NK-92 (cell line): ENCODE data around the gene HECTD3.

Experiments
- DNase-seq: peaks from one replicate; lab custom pipeline; 2025; ENCODE audit not compliant: unreplicated experiment; lab: John Stamatoyannopoulos, UW

HECTD3 gene

DNA sequence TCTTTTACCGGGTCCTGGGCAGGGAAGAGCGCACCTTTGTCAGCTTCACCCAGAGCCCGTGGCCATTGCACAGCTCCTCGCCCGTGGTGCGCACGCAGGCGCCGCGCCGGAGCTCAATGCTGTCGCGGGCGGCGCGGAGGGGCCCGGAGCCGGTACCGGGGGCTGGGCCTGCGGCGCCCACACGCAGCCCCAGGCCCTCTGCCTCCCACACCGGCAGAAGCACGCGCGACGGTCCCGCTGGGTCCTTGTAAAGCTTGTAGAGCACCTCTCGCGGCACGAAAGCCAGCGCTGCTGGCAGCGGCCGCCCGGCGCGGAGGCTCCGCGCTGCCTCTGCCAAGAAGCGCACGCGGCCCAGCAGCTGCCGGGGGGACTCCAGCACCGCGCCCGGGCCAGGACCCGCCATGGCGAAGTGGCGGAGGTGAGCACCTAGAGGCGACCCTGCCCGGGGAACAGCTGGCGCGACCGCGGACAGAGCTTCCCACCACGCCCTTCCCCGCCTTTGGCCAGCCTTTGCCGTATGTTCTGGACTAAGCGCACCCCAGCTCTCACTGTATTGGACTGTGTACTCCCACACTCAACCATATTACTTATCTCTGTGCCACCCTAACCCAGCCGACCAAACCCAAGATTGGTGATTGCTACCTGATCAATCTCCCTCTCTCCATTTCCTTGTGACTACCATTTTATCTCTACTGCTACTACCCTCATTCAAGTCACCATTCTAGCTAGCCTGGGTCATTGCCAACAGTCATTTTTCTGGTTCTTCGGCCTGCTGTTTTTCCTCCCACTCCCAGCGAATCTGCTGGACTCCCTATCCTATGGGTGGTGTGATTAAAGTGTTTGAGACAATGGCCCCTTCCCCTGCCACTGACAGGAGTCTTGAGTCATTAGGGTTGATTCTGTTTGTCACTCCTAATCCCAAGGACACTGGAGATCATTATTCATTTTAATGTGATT lies at the start of gene HECTD3:
Gene HECTD3 (minus strand): TSS at position 470 of the 957 bp plus-strand sequence. CDS start 67 bp downstream, at position 403.
- no peak for DNase-seq

DNA sequence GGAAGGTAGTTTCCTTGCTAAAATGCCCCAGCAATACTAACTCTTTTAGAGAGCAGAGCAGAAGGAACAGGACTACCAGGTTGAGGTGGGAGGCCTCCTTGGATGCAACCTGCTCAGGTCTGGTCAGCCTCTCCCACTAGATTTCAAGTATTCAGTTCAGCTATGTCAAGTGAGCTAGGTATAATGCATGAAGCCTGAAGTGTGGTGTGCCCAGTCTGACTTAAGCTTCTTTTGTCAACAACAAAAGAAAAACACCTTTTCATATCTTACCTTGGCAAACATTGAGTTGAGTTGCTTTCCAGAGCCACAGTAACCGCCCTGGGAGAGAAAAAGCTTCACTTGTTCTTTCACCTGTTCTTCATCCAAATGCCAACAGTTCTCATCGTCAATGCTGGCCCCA lies 48.7 kb upstream of the HECTD3 start:
- no peak for DNase-seq

DNA sequence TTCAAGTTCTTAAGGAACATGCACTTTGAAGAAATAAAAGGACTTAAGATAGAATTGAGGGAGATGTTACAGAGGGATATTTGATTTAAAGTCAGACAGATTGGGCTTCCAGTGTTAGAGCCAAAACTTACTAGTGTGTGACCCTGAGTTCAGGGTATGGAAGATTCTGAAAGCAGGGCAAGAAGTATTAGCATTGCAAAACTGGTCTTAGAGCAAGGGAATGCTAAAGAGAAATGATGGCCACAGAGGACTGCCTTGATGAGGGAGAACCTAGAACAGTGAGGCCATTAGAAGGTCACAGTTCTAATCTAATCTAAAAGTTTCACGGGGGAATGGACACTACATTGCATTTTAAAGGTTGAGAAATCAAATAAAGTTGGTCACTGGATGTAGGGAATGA lies 46.4 kb upstream of the HECTD3 start:
- DNase-seq = no peak

- DNase-seq = no peak
These were observed 40.1 kb upstream of the HECTD3 start for GRCh38 chr1:45051005-45051772.

DNA sequence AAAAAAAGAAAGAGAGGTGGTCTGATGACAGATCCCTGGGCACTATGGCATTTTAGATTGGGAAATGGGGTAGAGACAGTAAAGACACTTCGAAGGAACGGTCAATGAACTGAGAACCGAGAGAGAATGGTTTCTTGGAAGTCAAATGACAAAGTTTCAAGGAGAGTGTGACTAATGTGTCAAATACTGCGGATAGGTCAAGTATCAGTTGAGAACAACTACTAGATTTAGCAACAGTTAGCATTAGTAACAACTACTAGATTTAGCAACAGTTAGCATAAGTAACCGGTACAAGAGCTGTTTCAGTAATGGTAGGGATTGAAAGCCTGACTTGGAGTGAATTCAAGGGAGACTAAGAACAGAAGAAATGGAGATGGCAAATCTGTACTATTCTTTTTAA lies 35.9 kb upstream of the HECTD3 start:
- DNase-seq = no peak

GRCh38 chr1:45044916-45045315 lies 33.8 kb upstream of the HECTD3 start:
- no peak for DNase-seq

DNA sequence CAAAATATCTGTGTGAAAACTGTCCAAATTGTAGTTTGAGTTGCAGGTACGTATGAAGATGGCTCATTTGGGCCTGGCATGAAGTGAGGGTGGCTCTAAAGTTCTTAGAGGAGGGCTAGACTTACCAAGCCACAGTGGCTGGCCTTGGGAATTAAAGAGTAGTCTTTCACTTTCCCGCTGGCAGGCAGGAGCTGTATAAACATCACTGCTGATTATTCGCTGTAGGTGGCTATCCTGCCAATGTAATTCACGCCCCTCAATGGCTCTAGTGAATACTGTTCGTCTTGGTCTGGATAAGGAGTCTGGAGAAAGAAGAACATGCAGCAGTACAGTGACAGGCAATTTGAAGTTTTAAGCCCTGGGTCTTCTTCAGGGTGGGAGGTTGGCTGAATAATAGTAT lies 32.0 kb upstream of the HECTD3 start:
- no peak for DNase-seq

DNA sequence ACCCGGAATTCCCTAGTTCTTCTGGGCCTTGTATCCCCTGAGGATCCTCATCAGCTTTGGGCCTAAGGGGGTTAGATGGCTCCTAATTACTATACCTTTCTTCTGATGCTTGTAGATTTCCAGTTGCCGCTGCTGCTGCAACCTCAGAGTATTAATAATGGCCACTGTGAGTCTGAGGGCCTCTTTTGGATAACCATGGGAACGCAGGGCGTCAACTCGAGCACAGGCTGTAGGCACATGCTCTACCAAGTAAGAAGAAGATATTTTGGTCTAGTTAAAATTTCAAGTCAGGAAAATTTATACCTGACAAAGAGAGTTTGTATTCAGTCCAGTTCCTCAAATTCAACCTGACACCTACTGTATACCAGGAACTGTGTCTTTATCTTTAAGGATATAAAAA lies 29.2 kb upstream of the HECTD3 start:
- no peak for DNase-seq

DNA sequence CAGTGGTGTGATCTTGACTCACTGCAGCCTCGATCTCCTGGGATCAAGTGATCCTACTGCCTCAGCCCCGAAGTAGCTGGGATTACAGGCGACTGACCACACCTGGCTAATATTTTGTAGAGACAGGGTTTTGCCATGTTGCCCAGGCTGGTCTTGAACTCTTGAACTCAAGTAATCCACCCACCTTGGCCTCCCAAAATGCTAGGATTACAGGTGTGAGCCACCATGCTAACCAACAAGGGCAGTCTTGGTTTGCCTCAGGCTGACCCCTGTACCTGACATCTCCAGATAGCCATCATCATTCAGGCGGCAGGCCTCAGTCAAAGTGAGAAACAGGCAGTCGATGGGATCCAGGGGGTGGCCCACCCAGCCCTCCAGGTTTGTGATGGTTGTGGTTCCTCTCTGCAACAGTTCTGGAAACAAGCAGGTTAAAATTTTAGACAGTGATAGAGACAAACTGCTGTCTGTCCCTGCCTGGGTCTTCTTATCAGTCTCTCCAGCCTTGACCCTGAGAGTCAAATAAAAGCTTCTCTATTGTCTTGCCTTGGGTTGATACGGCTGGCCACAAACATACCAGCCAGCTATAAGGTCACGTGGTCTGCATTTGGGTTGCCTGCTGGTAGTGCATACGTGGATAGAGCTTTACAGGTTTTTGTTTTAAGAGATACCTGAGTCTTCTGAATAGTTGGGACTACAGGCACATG lies 27.7 kb upstream of the HECTD3 start:
- no peak for DNase-seq

DNA sequence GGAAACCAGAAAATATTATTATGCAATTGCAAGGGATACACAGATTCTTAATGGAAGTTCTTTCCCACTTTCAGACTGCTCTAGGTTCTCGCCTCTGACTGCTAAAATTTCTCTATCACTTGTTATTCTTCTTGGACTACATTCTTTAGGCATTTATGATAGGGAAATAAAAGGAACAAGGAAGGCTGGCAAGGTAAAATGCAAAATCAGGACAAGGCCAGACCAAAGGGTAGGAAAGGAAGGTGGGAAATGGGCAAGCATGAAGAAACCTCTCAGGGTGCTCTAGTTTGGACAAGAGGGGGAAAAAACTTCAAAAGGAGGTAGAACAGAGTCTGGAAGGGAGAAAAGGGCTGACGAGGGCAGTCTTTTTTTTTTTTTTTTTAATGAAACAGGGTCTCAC lies 27.1 kb upstream of the HECTD3 start:
- DNase-seq = no peak

GRCh38 chr1:45037456-45037855 lies 26.3 kb upstream of the HECTD3 start:
- DNase-seq = no peak

DNA sequence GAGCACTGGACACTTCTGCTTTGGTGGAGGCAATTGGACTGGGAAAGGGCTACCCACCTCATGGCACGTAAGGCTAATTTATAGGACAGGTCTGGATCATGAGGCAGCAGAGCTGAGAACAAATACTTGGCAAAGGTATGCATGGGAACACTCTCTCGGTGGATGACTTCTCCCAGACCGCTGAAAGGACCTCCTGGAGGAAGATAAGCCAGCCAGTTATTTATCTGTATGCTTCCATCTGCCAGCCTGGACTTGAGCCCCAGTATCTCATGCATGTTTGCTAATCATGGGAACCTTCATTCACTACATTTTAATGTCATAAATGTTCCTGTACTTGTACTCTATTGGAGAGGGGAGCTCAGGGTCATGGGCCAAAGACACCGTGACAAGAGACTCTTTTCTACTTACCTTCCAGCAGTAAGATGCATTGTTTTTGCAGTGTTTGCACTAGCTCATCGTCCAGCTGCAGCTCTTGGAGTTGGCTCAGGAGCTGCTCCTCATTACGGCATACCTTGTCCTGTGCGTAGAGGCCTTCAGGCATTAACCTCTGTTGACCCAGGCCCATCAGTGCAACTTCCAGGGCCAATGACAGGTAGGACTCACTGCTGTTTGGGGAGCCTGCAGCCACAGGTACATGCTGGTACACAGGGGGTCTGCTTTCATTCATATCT lies 24.6 kb upstream of the HECTD3 start:
- no peak for DNase-seq

GRCh38 chr1:45033356-45033755 lies 22.2 kb upstream of the HECTD3 start:
- DNase-seq = no peak

DNA sequence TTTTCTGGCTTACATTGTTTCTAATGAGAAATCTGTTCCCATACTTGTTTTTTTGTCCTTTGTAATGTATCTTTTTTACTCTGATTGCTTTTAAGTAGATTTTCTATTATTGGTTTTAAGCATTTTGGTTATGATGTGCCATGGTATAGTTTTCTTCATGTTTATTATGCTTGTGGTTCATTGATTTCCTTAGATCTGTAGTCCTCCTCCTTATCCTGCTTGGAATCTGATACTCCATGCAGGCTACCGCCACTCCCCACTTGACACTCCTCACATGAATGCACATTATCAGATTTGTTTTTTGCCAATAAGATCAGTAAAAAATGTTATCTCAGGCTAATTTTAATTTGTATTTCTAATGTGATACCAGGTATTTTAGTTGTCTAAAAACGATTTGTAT lies 21.7 kb upstream of the HECTD3 start:
- DNase-seq = no peak

- DNase-seq = no peak
These were observed 15.3 kb upstream of the HECTD3 start for GRCh38 chr1:45026446-45026845.

DNA sequence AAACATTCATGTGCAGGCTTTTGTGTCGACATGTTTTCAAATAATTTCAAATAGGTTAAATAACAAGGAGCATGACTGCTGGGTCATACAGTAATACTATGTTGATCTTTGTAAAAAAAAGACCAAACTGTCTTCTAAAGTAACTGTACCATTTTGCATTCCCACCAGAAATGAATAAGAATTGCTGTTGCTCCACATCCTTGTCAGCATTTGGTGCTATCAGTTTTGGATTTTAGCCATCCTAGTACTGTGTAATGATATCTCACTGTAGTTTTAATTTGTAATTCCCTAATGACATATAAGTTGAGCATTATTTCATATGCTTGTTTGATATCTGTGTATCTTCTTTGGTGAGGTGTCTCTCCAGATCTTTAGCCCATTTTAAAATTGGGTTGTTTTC lies 12.5 kb upstream of the HECTD3 start:
- no peak for DNase-seq

DNA sequence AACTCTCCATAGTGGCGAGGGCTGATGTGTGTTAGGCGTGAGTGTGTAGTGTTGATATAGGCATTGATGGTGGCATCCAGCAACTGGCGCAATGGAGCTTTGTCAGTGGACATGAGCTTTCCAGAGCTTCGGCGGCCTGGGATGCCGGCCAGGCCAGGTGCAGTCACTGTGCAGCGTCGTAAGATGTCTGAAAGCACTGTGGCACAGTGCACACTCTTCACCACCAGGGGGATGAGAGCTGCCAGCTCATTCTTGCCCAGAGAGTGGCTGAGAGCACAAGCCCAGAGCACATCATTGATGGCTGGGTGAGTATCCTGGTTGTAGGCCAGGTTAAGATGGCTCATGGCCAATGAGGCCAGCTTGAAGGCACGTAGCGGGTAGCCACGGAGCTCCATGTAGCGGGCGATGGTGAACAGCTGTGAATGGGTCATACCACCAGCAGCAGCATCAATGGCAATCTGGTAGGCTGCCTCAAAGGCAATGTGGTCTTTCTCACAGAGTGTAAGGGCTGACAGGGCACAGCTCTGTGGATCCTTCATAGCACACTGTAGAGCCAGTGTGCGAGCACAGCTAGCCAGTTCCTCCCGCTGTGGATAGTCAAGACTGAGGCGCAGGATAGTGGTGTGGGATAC lies 7.6 kb upstream of the HECTD3 start:
- DNase-seq = no peak

DNA sequence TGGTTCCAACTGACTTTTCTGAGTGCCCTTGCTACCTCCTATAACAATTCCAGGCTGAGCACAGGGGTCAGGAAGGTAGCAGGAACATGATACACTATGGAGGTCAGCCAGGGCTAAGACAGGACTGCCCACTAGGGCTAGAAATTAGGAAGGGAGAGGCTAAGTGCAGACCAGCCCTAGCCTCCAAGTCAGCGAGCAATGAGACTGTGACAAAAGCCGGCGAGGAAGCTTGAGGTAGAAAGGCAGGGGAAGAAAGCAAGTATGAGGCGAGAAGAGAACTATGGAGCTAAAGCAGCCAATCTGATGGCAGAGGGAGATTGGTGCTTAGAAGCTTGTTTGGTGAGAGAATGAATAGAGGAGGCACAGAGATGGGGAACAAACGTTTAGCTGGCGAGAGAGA lies 5.6 kb upstream of the HECTD3 start:
- no peak for DNase-seq

GRCh38 chr1:45016090-45016697 lies 5.1 kb upstream of the HECTD3 start:
- DNase-seq = no peak

- DNase-seq = no peak
These were observed 4.6 kb upstream of the HECTD3 start for GRCh38 chr1:45015683-45016082.
